Fibroblast of villous mesenchyme (primary cell): ENCODE measurements around the gene CD7. TPM values are rescaled to one million over a fixed set of nuclear protein-coding genes. Genes with fewer than 3 reads are reported as not detected.

Experiments
- DNase-seq: peaks from one replicate; pipeline ENCODE4 v3.0.0-alpha.2; 2010; ENCODE audit warnings: low read depth
- H3K4me3 ChIP-seq: 2 replicates; pipeline ENCODE4 v1.5.1; 2011; ENCODE audit warnings: low read depth, mild to moderate bottlenecking, low read length
- total RNA-seq: library from RNA; depleted of rRNA; stranded (reverse); fragments of >200 nt; gene quantifications from 2 replicates; pipeline ENCODE4 v1.2.3, GENCODE V29; 2012
- TF ChIP-seq, protein P1 (sequence below): IDR thresholded peaks from 2 replicates; pipeline ENCODE4 v1.5.1; 2012; ENCODE audit warnings: low read depth, mild to moderate bottlenecking, low read length; ENCODE audit not compliant: insufficient read depth

CD7 gene
- total RNA-seq, 1 donor = not detected

DNA sequence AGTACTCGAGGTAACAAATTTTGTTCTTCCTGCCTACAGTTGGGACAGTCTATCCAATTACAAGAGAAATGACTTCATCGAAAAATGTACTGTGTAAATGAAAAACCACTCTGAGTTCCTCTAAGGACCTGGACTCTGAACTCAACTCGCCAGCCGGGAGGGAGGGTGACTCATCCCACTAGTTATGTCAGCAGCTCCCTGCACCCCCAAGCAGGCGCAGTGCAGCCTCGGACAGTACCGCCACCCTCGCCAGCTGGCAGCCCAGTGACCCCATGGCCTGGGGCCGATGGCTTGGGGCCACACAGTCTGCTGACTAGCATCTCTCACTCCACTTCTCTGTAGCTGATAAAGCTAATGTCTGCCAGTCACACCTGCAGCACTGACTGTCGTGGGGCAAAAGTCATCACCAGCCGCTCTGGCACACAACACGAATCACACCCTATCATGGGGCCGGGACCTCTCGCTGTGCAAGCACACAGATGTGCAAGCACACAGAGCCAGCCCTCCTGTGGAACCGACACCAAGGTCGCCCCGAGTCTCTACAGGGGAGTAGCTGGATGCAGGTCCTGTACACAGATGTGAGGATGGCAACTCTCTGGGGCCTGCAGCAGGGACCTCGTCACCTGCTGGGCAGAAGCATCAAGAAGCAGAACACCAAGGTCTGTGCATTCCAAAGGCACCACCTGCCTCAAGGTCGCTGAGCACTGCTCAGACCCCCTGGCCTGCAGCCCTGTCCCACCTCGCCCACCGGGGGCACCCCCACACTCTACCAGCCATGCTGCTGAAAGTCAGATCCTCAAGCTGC, 49.6 kb downstream of the CD7 start:
- TF ChIP-seq, protein P1, sequence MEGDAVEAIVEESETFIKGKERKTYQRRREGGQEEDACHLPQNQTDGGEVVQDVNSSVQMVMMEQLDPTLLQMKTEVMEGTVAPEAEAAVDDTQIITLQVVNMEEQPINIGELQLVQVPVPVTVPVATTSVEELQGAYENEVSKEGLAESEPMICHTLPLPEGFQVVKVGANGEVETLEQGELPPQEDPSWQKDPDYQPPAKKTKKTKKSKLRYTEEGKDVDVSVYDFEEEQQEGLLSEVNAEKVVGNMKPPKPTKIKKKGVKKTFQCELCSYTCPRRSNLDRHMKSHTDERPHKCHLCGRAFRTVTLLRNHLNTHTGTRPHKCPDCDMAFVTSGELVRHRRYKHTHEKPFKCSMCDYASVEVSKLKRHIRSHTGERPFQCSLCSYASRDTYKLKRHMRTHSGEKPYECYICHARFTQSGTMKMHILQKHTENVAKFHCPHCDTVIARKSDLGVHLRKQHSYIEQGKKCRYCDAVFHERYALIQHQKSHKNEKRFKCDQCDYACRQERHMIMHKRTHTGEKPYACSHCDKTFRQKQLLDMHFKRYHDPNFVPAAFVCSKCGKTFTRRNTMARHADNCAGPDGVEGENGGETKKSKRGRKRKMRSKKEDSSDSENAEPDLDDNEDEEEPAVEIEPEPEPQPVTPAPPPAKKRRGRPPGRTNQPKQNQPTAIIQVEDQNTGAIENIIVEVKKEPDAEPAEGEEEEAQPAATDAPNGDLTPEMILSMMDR = no peak

DNA sequence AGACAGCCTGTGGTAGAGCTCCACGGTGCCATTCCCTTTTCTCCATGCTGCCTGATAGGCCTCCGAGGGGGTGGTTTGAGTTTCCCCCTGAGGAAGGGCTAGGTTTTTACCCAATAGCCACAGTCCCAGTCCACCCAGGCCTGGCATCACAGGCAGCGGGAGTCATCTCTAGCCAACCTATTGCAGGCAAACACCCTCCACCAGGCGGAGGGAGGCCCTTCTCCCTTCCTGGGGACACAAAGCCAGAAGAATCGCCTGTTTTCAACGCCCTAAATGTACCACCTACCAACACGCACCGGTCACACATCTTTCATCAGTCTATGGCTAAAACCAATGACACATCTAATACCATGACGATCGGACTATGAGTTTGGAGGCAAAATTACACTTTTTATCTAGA, 51.3 kb downstream of the CD7 start:
- DNase-seq = no peak
- H3K4me3 ChIP-seq = no peak overlapping the region
- TF ChIP-seq, protein P1 = no peak

More for the DNA sequence above, 49.6 kb downstream of the CD7 start:
- peak; percentile 97 for DNase-seq
- peak overlapping the region; percentile 53 for H3K4me3 ChIP-seq

Other genes with a start within 250 kb of the CD7 start
- 274 and 280 TPM in 2 replicates for gene FASN, start 219.4 kb downstream of the CD7 start, total RNA-seq
- 19.9 and 20.6 TPM in 2 replicates for gene CCDC57, start 104.8 kb downstream of the CD7 start, total RNA-seq
- 131 and 174 TPM in 2 replicates for gene SLC16A3, start 88.6 kb downstream of the CD7 start, total RNA-seq
- 49.3 and 57.0 TPM in 2 replicates for gene CSNK1D, start 43.9 kb downstream of the CD7 start, total RNA-seq
- gene SECTM1, start 16.2 kb upstream of the CD7 start, total RNA-seq = 11.9 and 24.2 TPM in 2 replicates
- gene TEX19, start 41.6 kb upstream of the CD7 start, total RNA-seq = under 0.01 TPM in 1 of 2 replicates, not detected in the other
- gene UTS2R, start 54.2 kb upstream of the CD7 start, total RNA-seq = not detected in 2 replicates
- gene HEXD, start 100.7 kb upstream of the CD7 start, total RNA-seq = 11.0 and 12.5 TPM in 2 replicates
- gene OGFOD3, start 101.0 kb upstream of the CD7 start, total RNA-seq = 20.7 and 28.0 TPM in 2 replicates
- gene CYBC1, start 133.1 kb upstream of the CD7 start, total RNA-seq = 46.2 and 59.6 TPM in 2 replicates
- gene NARF, start 141.1 kb upstream of the CD7 start, total RNA-seq = 21.6 and 30.3 TPM in 2 replicates
- 34.1 and 46.6 TPM in 2 replicates for gene FOXK2, start 202.1 kb upstream of the CD7 start, total RNA-seq